Endothelial cell of umbilical vein (primary cell): ENCODE data around the gene CDRT15. TPM values are rescaled to one million over a fixed set of nuclear protein-coding genes. Genes with fewer than 3 reads are reported as not detected.

Experiments
- BruUV-seq: library from RNA; stranded (reverse); fragments of 400-500 nt; replicated peaks from 2 replicates; lab custom pipeline; 2021; lab: Mats Ljungman, UMichigan
- CTCF ChIA-PET: fragments of 300-600, 350-600 bp; sonication (Branson Sonifier 250); formaldehyde crosslinking; loops from one replicate; lab custom pipeline; 2021; ENCODE audit warnings: antibody characterized with exemption, inconsistent platforms; lab: Charles Lee
- POLR2A ChIA-PET: fragments of 300-600, 350-600 bp; sonication (Branson Sonifier 250); formaldehyde crosslinking; loops from one replicate; lab custom pipeline; 2021; ENCODE audit warnings: antibody characterized with exemption, inconsistent platforms; lab: Charles Lee
- DNase-seq: peaks from one replicate; pipeline ENCODE4 v3.0.0-alpha.2; 2011; ENCODE audit warnings: low read depth, low spot score
- FAIRE-seq: peaks from 2 replicates; lab custom pipeline; 2011; peaks lifted over from hg19 to GRCh38; lab: Jason Lieb, UNC
- H2AFZ ChIP-seq: 2 replicates; pipeline ENCODE4 v1.6.0; 2012; ENCODE audit warnings: low read depth, low read length, control low read depth, inconsistent platforms
- H3K27ac ChIP-seq: 2 replicates; pipeline ENCODE4 v1.5.1; 2011; ENCODE audit warnings: low read depth, mild to moderate bottlenecking, control low read depth, low read length, moderate library complexity; ENCODE audit not compliant: insufficient read depth
- H3K27me3 ChIP-seq, 2 experiments: 2 replicates each; pipeline versions ENCODE4 v1.6.0 to v1.6.1; 2011; ENCODE audit warnings: low read length in 2 of 2, mixed read lengths in 1 of 2; ENCODE audit not compliant: control insufficient read depth in 2 of 2, insufficient read depth in 2 of 2
- H3K36me3 ChIP-seq, 2 experiments: 2 replicates in 1 of 2; 3 replicates in 1 of 2; pipeline ENCODE4 v1.5.1; 2011; ENCODE audit warnings: low read length in 2 of 2, mild to moderate bottlenecking in 1 of 2, moderate library complexity in 1 of 2; ENCODE audit not compliant: control insufficient read depth in 2 of 2, insufficient read depth in 2 of 2; ENCODE audit errors: extremely low read depth in 1 of 2
- H3K4me1 ChIP-seq: 3 replicates; pipeline ENCODE4 v1.5.1; 2011; ENCODE audit warnings: mild to moderate bottlenecking, low read length; ENCODE audit not compliant: control insufficient read depth, insufficient read depth; ENCODE audit errors: extremely low read depth
- H3K4me2 ChIP-seq: 2 replicates; pipeline ENCODE4 v1.6.1; 2011; ENCODE audit warnings: low read length, control low read depth, mixed read lengths; ENCODE audit not compliant: insufficient read depth
- H3K4me3 ChIP-seq, 3 experiments: fragments of 200-600 bp in 1 of 3; sonication (generic), shearing (Covaris generic) in 1 of 3; replicated peaks in 1 of 3; 2 replicates each; pipeline ENCODE4 v1.5.1; 2011 to 2016; ENCODE audit warnings: control low read depth in 3 of 3, low read length in 3 of 3, mild to moderate bottlenecking in 2 of 3, inconsistent platforms in 1 of 3, low read depth in 1 of 3, moderate library complexity in 1 of 3; ENCODE audit not compliant: insufficient read depth in 1 of 3
- H3K79me2 ChIP-seq: 2 replicates; pipeline ENCODE4 v1.6.0; 2012; ENCODE audit warnings: low read length, inconsistent platforms; ENCODE audit not compliant: control insufficient read depth, insufficient read depth
- H3K9ac ChIP-seq: replicated peaks from 2 replicates; pipeline ENCODE3; 2011; ENCODE audit warnings: low read length, control low read depth; ENCODE audit not compliant: insufficient read depth; ENCODE audit errors: extremely low read depth
- H3K9me1 ChIP-seq: replicated peaks from 3 replicates; pipeline ENCODE4 v1.6.0; 2011; ENCODE audit warnings: mild to moderate bottlenecking, low read length; ENCODE audit not compliant: control insufficient read depth, insufficient read depth; ENCODE audit errors: extremely low read depth
- H3K9me3 ChIP-seq: replicated peaks from 2 replicates; pipeline ENCODE4 v1.5.1; 2012; ENCODE audit warnings: low read length, inconsistent platforms; ENCODE audit not compliant: control insufficient read depth, insufficient read depth
- H4K20me1 ChIP-seq: replicated peaks from 2 replicates; pipeline ENCODE3; 2011; ENCODE audit warnings: mild to moderate bottlenecking, low read length; ENCODE audit not compliant: control insufficient read depth, insufficient read depth; ENCODE audit errors: extremely low read depth
- CTCF ChIP-seq, 2 donors: IDR thresholded peaks; 1 replicate in 1 of 2; 2 replicates in 1 of 2; pipeline ENCODE4 v1.5.1; 2011; ENCODE audit warnings: low read length in 2 of 2, mild to moderate bottlenecking in 2 of 2, moderate library complexity in 2 of 2, control low read depth in 1 of 2, inconsistent platforms in 1 of 2, low read depth in 1 of 2; ENCODE audit not compliant: insufficient read depth in 1 of 2; ENCODE audit errors: extremely low read depth in 1 of 2
- EZH2 ChIP-seq: IDR thresholded peaks from 2 replicates; pipeline ENCODE4 v1.6.1; 2012; ENCODE audit warnings: borderline replicate concordance, low read depth, mild to moderate bottlenecking, moderate library complexity, low read length, inconsistent platforms; ENCODE audit not compliant: severe bottlenecking
- FOS ChIP-seq: IDR thresholded peaks from 2 replicates; pipeline ENCODE4 v1.6.1; 2011; ENCODE audit warnings: mild to moderate bottlenecking, low read length, moderate library complexity, borderline replicate concordance; ENCODE audit not compliant: insufficient read depth
- GATA2 ChIP-seq: IDR thresholded peaks from 2 replicates; pipeline ENCODE4 v1.7.0; 2011; ENCODE audit warnings: low read depth, mild to moderate bottlenecking, moderate library complexity, mixed read lengths, low read length; ENCODE audit not compliant: insufficient read length, insufficient read depth
- JUN ChIP-seq: IDR thresholded peaks from 2 replicates; pipeline ENCODE4 v1.6.1; 2011; ENCODE audit warnings: borderline replicate concordance, low read depth; ENCODE audit not compliant: insufficient read length, insufficient read depth
- MAX ChIP-seq: IDR thresholded peaks from 2 replicates; pipeline ENCODE4 v1.6.1; 2011; ENCODE audit not compliant: insufficient read depth, insufficient read length
- MYC ChIP-seq: IDR thresholded peaks from one replicate; pipeline ENCODE4 v1.6.1; 2011; ENCODE audit warnings: mild to moderate bottlenecking, low read depth, low read length
- POLR2A ChIP-seq: IDR thresholded peaks from 2 replicates; pipeline ENCODE4 v1.6.1; 2012; ENCODE audit warnings: low read depth, mild to moderate bottlenecking, control low read depth, low read length
- POLR2AphosphoS5 ChIP-seq: IDR thresholded peaks from 2 replicates; pipeline ENCODE4 v1.6.1; 2012; ENCODE audit warnings: low read depth, mild to moderate bottlenecking, control low read depth, low read length, moderate library complexity; ENCODE audit not compliant: insufficient read depth
- dilution Hi-C: fragments of 300-500 bp; cut with MboI; formaldehyde crosslinking; loops from one replicate; pipeline ENCODE4 v1.15.0; 2019; ENCODE audit warnings: low sequenced_read_pairs; ENCODE audit not compliant: extremely low pct_ligation_motif_present
- intact Hi-C: fragments of 100-400 bp; cut with micrococcal nuclease; formaldehyde crosslinking; loops from one replicate; pipeline ENCODE4 v1.10.0; 2022
- polyA plus RNA-seq, 4 experiments: library from polyadenylated mRNA; depleted of rRNA in 3 of 4; stranded (reverse) in 3 of 4; unstranded in 1 of 4; fragments of >200 nt; gene quantifications; 2 replicates each; pipeline versions ENCODE4 v1.2.1 to v1.2.3, GENCODE V29; 2011 to 2012; ENCODE audit warnings: missing spikeins in 1 of 4
- total RNA-seq: library from RNA; stranded (reverse); gene quantifications from 2 replicates; pipeline ENCODE4 v1.2.3, GENCODE V29; 2021

The CDRT15 gene
- total and polyA plus RNA-seq, 2 donors (not counting 3 experiments of a cell fraction or from before 2014, with no cell fraction given): not detected

- CTCF ChIA-PET: no interaction called here
- BruUV-seq: no TSS peak
Measured at GRCh38 chr17:14204546-14204945, 32.1 kb downstream of the CDRT15 start.

More at GRCh38 chr17:14204546-14204945, 32.1 kb downstream of the CDRT15 start:
- dilution Hi-C loops (no loop called here), intact Hi-C loops (no loop called here)
- Histone ChIP-seq H2AFZ (no peak overlapping the region), H3K4me3 (no peak overlapping the region), H4K20me1 (no peaks in the 10 kb centered on the region), H3K79me2 (no peaks in the 10 kb centered on the region), H3K36me3 (no peaks in the 10 kb centered on the region), H3K9ac (no peak overlapping the region), H3K27ac (no peak overlapping the region), H3K9me1 (no peaks in the 10 kb centered on the region), H3K9me3 (no peaks in the 10 kb centered on the region), H3K4me1 (peaks cover 7% of the 10 kb centered on the region), H3K4me2 (no peak overlapping the region), H3K27me3 (no peaks in the 10 kb centered on the region)
- DNase-seq (no peak), FAIRE-seq (no peak)
- TF ChIP-seq FOS: no peak
- no peak for TF ChIP-seq MAX
- no peak for TF ChIP-seq MYC
- TF ChIP-seq GATA2: no peak
- TF ChIP-seq POLR2AphosphoS5: no peak
- no peak for TF ChIP-seq EZH2
- TF ChIP-seq JUN: no peak
- TF ChIP-seq POLR2A: no peak
- no peak for TF ChIP-seq CTCF (IDR thresholded peaks at IDR 0.05; ENCODE audit: extremely low read depth in 1 of 2, insufficient read depth in 1 of 2, low read depth in 1 of 2, low read length in 2 of 2)
- POLR2A ChIA-PET: no interaction called here
